Right lobe of liver (tissue), 4 donors: Measurements from ENCODE around the gene CCT8.

Experiments used
- CTCF ChIP-seq, 4 donors: fragments of 200-600 bp in 3 of 4; fragments of 450-650 bp in 1 of 4; IDR thresholded peaks; one replicate each; pipeline versions ENCODE4 v1.5.1 to v1.8.0; 2016 to 2022; ENCODE audit warnings: antibody characterized with exemption in 4 of 4, mild to moderate bottlenecking in 2 of 4
- POLR2A ChIP-seq: fragments of 450-650 bp; IDR thresholded peaks from one replicate; pipeline ENCODE4 v1.6.1; 2017; ENCODE audit warnings: antibody characterized with exemption, mild to moderate bottlenecking
- donor health status: DM: no; HTN: no; CAD: no.
- donor health status: DM: no; HTN: no; CAD: no.
- donor health status: DM: no; HTN: yes; CAD: no.

GRCh38 chr21:29073222-29074006 lies at the start of gene CCT8:
- no peak for TF ChIP-seq CTCF (IDR thresholded peaks at IDR 0.05)
- TF ChIP-seq POLR2A, result peak; percentile 88
